NCI-H128 (cell line): Measurements from ENCODE around the gene PVALEF.

Source experiments
- DNase-seq: peaks from one replicate; lab custom pipeline; 2025; ENCODE audit not compliant: unreplicated experiment; lab: John Stamatoyannopoulos, UW

Gene PVALEF

DNA sequence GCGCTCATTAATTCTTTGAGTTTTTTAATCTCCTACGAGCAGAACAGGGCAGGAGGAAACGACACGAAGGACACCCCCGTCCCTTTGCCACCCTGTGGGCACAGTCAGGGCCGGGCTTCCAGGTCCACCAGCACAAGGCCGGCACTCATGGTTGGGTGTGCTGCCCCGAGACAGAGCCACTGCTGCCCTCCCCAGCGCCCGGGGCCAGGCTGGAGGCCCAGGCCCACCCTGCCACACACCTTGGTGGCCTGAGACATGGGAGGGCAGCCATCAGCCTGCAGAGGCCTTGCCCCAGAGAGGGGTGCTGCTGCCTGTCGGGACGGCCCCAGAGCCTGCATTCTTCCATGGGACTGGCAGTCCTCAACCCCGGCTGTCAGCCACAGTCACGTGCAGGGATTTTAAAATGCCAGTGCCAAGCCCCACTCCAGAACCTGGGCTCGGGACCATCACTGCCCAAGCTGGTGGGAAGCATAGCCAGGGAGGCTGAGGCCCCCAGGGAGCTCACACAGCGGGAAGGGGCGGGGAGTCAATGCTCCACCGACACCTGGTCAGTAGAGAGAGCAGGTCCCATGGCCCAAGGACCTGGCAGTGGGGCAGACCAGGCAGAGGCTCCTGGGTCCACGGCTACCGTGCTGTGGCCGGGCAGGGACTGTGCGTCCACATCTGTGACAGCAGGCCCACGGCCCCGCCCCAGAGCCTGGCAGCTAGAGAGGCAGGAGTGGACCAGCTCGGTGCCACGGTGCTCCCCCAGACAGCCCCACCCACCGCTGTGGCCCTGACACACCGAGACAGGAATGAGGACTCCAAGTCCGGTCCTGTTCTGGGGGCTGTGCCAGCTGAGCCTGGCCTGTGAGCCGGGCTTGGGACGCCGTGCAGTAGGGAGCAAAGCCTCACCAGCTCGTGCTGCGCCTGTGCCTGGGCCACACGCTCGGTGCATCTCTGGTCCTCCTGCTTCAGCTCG lies 29.9 kb downstream of the PVALEF start:
- no peak for DNase-seq

DNA sequence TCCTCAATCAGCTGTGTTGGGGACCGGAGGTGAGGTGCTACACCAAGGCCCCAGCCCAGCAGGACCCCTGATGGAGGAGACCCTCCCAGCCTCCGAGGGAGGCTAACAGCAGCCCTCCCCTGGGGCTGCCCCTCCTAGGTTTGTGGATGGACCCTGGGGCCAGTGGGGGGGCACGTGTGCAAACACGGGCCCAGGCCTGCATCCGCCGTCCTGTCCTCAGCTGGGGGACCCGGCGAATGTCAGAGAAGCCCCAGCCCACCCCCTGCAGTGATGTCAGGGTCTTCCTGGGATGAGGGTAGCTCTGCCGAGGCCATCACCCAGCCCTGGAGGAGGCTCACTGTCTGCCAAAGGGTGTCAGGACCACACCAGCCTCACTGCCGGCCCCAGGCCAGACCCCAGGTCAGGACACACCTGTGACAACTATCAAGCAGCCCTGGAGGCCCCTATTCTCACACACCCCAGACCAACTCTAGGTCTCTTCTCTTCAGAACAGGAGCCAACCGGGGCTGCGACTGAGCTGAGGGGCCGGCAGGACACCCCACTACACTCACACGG lies 30.7 kb downstream of the PVALEF start:
- no peak for DNase-seq

DNA sequence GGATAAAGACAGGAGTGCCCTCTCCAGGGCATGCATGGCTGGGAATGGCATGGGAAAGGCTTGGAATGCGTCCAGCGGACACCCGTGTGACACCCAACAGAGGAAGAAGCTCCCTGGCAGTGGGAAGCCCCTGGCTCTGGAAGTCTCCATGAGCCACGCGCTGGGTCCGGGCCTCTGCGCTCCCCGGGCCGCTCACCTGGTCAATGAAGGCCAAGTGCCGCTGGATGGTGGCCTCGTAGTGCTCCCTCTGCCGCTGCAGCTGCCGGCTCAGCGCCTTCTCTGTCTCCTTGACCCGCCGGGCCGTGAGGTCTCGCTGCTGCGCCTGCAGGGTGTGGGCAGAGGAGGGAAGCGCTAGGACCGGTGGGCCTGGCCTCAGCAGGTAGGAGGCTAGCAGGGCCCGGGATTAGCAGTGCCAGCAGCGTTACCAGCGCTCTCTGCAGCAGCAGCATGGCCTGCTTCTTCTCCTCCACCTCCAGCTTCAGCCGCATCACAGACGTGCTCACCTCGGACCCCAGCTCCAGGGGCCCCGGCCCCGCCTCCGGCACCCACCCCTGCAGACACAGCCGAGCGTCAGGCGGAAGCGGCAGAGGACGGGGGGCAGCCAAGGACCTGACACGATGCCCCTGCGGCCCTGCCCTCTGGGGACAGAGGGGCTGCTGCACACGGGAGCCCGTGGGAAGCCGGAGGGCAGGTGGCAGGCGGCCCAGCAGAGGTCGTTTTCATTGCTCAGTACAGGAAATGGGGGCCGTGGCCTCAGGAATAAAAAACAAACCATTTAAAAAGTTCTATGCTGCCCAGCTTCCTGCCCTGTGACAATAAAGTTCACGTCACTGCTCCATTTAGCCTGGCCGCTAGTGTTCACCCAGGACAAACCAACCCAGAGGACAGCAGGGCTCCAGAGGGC lies 31.4 kb downstream of the PVALEF start:
- DNase-seq, result no peak

DNA sequence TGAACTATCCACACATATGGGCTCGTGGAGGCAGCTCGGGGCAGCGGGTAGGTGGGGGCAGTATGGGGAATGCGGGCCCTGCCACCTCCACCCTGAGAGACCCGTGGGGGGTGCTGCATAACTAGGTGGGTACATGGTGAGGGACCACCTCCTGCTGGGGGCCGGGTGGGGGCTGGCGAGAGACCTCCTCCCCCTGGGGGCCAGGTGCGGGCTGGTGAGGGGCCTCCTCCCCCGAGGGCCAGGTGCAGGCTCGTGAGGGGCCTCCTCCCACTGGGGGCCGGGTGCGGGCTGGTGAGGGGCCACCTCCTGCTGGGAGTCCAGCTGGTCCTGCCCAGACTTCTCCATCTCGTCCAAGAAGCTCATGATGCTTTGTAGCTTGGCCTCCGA lies 32.1 kb downstream of the PVALEF start:
- no peak for DNase-seq

DNA sequence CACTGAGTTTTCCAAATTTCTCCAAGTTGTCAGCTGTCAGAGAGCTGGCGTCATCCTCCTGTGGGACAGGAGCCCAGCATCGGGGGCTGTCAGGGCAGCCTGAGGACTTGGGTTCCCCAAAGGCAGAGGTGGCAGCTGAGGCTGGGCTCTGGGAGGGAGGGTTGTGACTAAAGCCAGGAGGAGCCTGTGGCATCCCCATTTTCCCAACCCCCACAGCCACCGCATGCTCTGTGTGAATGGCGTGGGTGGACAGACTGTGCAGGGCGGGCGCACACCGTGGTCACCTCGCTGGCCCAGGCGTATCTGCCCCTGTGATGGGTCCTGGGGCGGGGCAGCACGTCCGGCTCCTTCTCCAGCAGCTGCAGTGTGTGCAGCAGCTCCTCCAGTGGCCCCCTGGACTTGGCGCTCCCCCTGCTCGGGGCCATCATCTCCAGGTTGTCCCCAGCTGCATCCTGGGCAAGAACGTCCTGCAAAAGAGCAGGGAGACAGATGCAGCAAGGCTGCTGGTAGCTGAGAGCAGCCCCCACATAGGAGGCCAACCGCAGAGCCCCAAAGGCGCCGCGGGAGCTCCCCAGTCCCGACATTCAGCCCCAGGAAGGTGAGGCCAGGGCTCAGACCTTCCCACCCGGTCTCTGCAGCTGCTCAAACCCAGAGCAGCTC lies 32.7 kb downstream of the PVALEF start:
- no peak for DNase-seq

DNA sequence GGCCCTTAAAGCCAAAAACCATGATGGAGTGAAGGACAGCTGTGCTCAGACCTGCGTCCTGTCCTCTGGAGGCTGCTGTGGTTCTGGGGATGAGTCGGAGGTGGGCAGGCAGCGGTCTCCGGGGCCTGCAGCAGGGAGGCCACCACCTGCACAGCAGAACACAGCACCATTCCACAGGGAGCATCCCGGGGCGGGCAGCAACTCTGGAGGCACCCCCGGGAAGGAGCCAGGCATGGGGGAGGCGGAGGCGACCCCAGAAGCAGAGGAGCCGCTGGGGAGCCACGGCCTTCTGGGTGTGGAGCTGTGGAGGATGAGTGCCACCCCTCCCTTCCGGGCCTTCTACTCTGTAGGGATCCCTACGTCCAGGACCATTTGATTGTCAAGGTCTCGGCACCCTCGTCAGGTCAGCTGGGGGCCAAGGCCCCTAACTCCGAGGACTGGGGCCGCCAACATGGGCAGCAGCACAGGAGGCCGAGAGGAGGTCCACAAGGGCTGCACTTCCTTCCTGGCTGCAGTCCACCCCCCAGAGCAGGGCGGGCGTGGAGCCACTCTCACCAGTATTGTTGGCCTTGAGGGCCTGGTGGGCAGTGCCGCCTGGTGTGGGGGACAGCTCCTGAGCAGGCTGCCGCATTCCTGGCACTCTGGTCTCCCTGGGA lies 33.6 kb downstream of the PVALEF start:
- DNase-seq, result no peak

DNA sequence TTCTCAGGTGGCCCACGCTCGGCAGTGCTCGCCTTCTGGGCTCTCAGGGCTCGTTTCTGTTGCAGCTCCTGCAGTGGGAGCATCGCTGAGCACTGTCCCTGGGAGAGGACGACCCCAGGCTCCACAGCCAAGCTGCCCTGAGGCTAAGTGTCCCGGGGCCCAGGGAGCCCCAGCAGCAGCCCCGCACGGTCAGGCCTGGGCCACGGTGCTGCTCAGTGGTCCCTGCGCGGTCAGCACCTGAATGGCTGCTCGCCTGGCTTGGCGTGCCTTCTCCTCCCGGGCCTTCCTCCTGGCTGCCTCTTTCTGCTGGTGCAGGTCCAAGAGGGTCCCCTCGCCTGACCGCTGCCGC lies 34.1 kb downstream of the PVALEF start:
- no peak for DNase-seq

DNA sequence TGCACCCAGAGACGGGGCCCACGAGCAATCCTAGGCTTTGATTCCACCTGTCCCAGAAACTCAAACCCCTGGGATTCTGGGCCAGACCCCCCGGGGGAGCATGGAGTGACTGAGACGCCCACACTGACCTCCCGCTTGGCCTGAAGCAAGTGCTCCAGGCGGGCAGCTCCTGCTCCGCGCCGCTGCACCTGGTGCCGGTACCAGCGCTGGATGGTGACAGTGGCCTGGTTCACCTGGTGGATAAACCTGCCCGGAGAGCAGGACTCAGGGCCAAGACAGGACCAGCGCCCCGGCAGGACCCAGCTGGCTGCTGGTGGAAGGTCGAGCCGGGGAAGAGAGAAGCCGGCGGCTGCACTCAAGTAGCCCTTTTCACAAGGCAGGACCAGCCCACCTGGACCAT lies 34.9 kb downstream of the PVALEF start:
- no peak for DNase-seq

DNA sequence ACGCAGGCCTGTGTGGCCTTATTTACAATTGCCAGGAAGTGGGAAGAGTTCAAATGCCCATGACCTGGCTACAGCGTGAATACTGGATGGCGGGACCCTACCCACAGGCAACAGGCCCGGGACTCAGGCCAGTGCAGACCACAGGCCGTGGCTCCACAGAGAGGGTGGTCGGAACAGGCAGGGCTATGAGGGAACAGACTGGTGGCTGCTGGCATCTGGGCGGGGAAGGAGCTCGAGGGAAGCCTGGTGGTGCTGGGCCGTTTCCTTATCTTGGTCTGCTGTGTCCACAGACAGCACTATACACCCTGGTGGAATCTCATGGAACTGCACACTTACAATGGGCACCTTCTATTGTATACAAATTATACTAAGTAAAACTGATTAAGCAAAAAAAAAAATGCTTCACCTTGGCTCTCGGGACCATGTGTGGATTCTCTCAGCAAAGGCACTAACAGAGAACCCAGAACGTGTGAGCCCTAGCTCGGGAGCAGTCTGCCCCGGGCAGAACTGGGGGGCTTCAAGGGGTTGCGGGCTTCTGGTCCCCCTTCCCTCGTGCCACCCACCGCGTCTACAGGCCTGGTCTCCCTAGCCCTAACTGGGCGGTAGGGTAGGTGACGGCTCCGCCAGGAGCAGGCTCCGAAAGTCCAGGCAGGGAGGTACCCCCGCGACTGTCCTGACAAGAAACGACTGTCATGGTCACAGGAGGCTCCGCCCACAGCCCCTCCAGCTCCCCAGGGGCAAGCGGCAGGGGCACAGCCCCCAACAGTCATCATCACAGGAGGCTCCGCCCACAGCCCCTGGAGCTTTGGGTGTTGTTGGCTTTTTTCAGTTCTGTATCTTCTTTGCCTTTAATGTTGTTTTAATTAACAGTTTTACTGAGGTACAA lies 35.6 kb downstream of the PVALEF start:
- no peak for DNase-seq

DNA sequence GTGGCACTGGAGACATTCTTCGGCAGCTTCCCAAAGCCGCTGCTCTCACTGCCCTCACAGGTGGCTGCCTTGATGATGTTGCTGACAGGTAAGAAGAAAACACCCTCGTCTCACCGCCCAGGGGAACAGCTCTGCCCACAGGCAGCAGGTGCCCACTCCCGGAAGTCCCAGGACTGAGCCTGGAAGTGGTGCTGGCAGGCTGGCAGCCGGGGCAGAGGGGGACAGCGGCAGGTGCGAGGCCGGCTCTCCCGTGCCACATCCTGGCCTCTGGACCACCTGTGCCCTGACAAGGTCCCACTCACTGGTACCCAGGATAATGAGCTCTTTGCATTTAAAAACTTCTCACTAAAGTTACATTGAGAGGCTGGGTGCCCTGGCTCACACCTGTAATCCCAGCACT lies 37.0 kb downstream of the PVALEF start:
- no peak for DNase-seq

DNA sequence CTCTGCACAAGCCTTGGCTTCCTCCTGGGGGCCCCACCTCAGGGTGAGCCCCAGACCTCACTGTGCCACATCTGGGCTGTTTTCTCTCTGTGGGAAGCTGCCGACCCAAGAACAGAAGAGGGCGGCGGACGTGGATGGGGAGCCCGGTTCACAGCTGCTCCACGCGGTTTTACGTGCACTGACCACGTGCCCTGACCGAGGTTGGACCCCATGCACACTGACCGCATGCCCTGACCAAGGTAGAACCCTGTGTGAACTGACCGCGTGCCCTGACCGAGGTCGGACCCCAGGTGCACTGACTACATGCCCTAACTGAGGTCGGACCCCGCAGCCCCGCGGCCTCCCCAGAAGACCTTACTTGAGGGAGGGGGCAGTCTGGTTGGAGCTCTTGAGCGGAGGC lies 37.8 kb downstream of the PVALEF start:
- DNase-seq, result no peak

DNA sequence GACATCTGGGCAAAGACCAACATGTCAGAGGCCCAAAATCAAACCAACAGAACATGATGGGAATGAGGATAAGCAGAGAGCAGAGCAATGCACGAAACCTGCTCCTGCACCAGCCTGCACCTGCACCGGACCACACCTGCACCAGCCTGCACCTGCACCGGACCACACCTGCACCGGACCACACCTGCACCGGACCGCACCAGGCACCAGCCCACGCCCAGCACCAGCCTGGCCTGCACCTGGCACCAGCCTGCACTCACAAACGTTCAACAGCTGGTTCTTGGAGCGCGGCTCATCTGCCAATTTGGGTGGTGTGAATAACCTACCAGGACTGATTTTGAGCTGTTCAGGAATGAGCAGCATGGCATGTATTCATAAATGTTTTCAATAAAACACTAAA lies 39.3 kb downstream of the PVALEF start:
- DNase-seq, result no peak

DNA sequence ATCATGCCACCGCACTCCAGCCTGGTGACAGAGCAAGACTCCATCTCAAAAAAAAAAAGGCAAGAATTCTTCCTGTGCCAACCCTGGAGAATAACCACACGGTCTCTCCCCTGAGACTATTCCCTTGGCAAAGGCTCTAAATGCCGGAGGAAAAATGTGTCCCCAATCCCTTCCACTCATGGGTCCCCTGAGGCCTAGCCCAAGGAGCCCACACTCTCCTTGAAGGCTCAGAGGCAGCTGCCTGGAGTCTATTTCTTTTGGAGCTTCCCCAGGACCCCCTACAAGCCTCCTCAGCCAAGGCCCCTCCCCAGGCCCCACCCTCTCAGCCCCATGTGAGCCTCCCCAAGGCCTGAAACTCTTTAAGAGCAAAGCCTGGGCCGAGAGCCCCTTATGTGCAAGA lies 40.9 kb downstream of the PVALEF start:
- no peak for DNase-seq

DNA sequence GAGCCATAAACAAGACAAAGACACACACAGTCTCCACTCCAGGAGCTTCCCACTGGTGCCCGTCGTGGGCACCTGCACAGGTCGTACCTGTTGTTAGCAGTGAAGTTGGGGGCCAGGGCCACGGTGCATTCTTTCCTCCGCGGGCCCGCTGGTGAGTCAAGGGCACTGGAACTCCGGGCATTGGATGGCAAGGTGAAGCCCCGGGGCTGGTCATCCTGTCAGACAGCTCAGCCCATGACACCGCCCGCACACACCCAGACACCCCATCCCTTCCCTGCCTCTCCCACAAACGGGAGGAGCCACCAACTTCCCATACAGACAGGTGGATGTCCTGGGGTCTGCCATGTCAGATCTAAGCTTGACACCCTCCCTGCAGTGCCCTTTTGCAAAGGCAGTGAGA lies 41.4 kb downstream of the PVALEF start:
- no peak for DNase-seq

DNA sequence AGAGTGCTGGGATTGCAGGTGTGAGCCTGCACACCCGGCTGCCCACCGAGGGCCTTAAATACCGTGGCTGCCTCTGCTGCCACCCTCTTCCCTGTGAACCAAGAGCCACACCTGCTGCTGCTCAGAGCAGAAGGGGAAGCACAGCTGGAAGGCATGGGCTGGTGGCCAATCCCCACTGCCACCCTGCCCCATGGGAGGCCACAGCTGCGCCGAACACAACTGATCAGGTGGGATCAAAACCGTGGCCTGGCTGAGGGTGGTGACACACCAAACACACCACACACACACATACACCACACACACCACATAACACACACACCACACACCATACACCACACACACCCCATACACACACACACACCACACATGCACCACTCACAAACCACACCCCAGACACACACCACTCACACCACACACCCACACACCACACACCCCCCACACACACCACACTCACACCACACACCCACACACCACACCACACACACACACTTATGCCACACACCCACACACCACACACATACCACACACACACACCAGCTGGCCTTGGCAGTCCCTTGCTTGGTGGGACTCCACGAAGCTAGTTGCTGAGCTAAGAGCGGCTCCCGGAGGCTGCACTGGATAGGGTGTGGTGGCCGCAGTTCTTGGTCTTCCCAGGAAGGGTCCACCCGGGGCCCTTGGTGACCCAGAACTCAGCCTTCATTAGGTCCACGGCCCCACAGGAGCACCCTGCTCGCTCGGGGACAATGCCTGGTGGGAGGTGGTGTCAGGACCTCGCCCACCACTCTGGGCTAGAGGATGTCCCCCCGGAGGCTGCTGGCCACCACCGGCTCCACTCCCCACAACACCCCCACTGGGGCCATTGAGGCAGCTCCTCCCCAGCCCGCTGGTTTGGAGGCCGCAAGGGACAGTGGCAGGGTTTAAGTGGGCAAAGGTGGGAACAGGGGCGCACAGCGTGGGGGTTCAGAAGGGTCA lies 42.6 kb downstream of the PVALEF start:
- no peak for DNase-seq

DNA sequence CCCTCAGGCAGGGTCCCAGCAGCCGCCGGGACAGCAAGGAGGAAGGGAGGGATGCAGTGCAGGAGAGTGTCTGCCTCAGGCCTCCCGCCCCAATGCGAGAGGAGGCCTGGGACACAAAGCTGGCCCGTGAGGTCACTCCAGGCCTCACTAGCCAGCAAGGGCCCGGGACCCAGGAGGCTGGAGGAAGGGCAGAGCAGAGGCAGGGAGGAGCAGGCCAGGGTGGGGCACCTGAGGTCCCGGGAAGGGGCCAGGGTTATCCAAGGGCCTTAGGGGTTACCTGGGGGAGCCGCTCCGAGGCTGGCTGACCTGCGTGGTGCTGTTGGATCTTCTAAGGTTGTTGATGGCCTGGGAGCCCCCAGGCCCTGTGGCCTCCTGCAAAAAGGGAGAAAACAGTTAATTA lies 43.3 kb downstream of the PVALEF start:
- DNase-seq, result no peak

DNA sequence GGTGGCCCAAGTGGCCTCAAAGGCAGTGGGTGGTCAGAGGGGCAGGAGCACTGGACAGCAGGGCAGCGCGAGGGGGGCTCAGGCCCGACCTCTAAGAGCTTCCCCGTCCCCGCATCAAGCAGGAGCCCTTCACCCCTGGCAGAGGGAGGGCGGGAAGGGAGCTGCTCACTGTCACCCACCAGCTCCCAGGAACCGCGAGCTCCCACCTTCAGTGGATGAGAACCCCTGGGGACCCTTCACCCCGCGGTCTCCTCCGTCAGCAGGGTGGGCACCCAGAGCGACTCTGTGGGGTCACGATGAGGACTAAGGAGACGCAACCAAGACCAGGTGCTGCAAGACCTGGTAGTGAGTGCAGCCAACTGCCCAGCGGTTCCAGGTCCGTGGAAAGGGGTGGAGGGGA lies 43.8 kb downstream of the PVALEF start:
- DNase-seq, result no peak

DNA sequence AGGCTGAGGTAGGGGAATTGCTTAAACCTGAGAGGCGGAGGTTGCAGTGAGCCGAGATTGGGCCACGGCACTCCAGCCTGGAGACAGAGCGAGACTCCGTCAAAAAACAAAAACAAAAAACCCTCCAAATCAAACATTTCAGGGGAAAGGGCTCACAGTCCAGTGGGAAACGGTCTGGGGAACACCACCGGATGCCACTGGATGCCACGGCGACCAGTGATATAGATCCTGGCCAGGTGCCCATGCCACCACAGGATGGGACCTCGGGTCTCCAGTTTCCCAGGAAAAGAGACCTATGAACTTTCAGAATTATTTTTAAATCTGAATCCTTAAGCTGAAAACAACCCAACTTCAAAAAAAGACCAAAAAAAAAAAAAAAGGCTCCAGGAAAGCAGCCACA lies 45.2 kb downstream of the PVALEF start:
- DNase-seq, result no peak

DNA sequence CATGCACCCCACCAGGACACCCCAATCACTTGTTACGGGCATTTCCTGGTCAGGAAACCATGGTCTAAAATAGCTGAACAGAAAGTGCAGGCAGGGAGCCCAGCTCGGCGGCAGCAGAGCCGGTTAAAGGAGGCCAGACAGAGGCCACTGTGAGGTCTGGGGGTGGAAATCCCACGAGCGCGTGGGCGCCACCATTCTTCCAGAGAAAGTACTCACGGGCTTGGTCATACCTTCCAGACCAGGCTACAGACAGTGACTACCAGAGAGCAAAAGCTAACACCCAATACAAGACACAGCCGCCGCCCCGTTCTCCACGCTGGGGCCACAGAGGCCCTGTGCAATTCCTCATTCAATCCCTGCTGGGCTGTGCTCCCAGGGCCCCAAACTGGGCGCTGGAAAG lies 45.6 kb downstream of the PVALEF start:
- no peak for DNase-seq
